HepG2 (cell line): ENCODE data around the gene LSM14B. TPM values are rescaled to one million over a fixed set of nuclear protein-coding genes. Genes with fewer than 3 reads are reported as not detected.

Experiments used
- ARNTL ChIP-seq: sonication (generic); formaldehyde crosslinking; IDR thresholded peaks from 2 replicates; pipeline ENCODE4 v1.4.0; 2020; ENCODE audit warnings: mild to moderate bottlenecking, missing genetic modification reagents
- ATF1 ChIP-seq: IDR thresholded peaks from 2 replicates; pipeline ENCODE4 v1.6.1; 2016; ENCODE audit warnings: mild to moderate bottlenecking, control low read depth
- FOXK1 ChIP-seq: sonication (generic); formaldehyde crosslinking; IDR thresholded peaks from 2 replicates; pipeline ENCODE4 v1.4.0; 2020; ENCODE audit warnings: low read depth, missing genetic modification reagents, borderline replicate concordance
- HNRNPK ChIP-seq: fragments of 200-400 bp; formaldehyde crosslinking; IDR thresholded peaks from 2 replicates; pipeline ENCODE4 v1.6.1; 2018; ENCODE audit warnings: low read length, low read depth, moderate library complexity, mild to moderate bottlenecking; ENCODE audit not compliant: poor library complexity, severe bottlenecking
- IRF2 ChIP-seq: IDR thresholded peaks from 2 replicates; pipeline ENCODE4 v1.6.1; 2018; ENCODE audit warnings: missing genetic modification reagents, missing compliant biosample characterization
- NAIF1 ChIP-seq: sonication (generic); formaldehyde crosslinking; IDR thresholded peaks from 2 replicates; pipeline ENCODE4 v1.5.0; 2020; ENCODE audit warnings: mild to moderate bottlenecking, missing genetic modification reagents, borderline replicate concordance
- REST ChIP-seq, 2 experiments: IDR thresholded peaks; 2 replicates each; pipeline ENCODE4 v1.6.1; 2011 to 2012; ENCODE audit warnings: low read length in 2 of 2, borderline replicate concordance in 1 of 2, low read depth in 1 of 2, mild to moderate bottlenecking in 1 of 2, moderate library complexity in 1 of 2
- SNAI1 ChIP-seq: sonication (generic); formaldehyde crosslinking; IDR thresholded peaks from 2 replicates; pipeline ENCODE4 v1.5.0; 2020; ENCODE audit warnings: mild to moderate bottlenecking, missing genetic modification reagents, borderline replicate concordance
- SPEN ChIP-seq: sonication (generic); formaldehyde crosslinking; IDR thresholded peaks from 2 replicates; pipeline ENCODE4 v1.5.1; 2020; ENCODE audit warnings: low read depth, mild to moderate bottlenecking, missing genetic modification reagents
- ZNF329 ChIP-seq: sonication (generic); formaldehyde crosslinking; IDR thresholded peaks from 2 replicates; pipeline ENCODE4 v1.9.0; 2021; ENCODE audit warnings: low read depth, mild to moderate bottlenecking, missing genetic modification reagents
- ZNF367 ChIP-seq: sonication (generic); formaldehyde crosslinking; IDR thresholded peaks from 2 replicates; pipeline ENCODE4 v1.4.0; 2020; ENCODE audit warnings: missing genetic modification reagents, borderline replicate concordance
- ZNF510 ChIP-seq: sonication (generic); formaldehyde crosslinking; IDR thresholded peaks from 2 replicates; pipeline ENCODE4 v1.4.0; 2020; ENCODE audit warnings: low read depth, mild to moderate bottlenecking, missing genetic modification reagents
- ZNF564 ChIP-seq: sonication (generic); formaldehyde crosslinking; IDR thresholded peaks from 2 replicates; pipeline ENCODE4 v1.8.1; 2023; ENCODE audit warnings: mild to moderate bottlenecking, missing genetic modification reagents
- ZNF740 ChIP-seq: sonication (generic); formaldehyde crosslinking; IDR thresholded peaks from 2 replicates; pipeline ENCODE4 v1.4.0; 2020; ENCODE audit warnings: missing genetic modification reagents
- ZNF83 ChIP-seq: sonication (generic); formaldehyde crosslinking; IDR thresholded peaks from 2 replicates; pipeline ENCODE4 v1.4.0; 2020; ENCODE audit warnings: missing genetic modification reagents, mild to moderate bottlenecking, borderline replicate concordance
- ZNF879 ChIP-seq: sonication (generic); formaldehyde crosslinking; IDR thresholded peaks from 2 replicates; pipeline ENCODE4 v1.8.1; 2023; ENCODE audit warnings: missing genetic modification reagents
- polyA plus RNA-seq, 8 experiments: library from polyadenylated mRNA; depleted of rRNA in 3 of 8; stranded (reverse) in 7 of 8; unstranded in 1 of 8; fragments of >200 nt; fragmentation: Illumina TruSeq in 4 of 8; extraction: Trizol in 4 of 8; gene quantifications; 2 replicates each; pipeline versions ENCODE4 v1.2.1 to v1.2.3, GENCODE V29; 2011 to 2016; ENCODE audit warnings: low read depth in 4 of 8, missing spikeins in 1 of 8, mixed read lengths in 1 of 8; ENCODE audit not compliant: insufficient read depth in 1 of 8
- total RNA-seq, 5 experiments: library from RNA; depleted of rRNA; stranded (reverse); fragments of >200 nt; fragmentation: Illumina TruSeq; extraction: Trizol; gene quantifications; 2 replicates each; pipeline ENCODE4 v1.2.3, GENCODE V29; 2016; ENCODE audit warnings: low read depth in 1 of 5
- TF ChIP-seq, protein P1 (sequence below): sonication (generic); formaldehyde crosslinking; IDR thresholded peaks from 2 replicates; pipeline ENCODE4 v1.4.0; 2020; ENCODE audit warnings: missing genetic modification reagents, borderline replicate concordance
- TF ChIP-seq, protein P2 (sequence below): sonication (generic); formaldehyde crosslinking; IDR thresholded peaks from 2 replicates; pipeline ENCODE4 v1.8.0; 2023; ENCODE audit warnings: mild to moderate bottlenecking, missing genetic modification reagents
- TF ChIP-seq, protein P3 (sequence below): sonication (generic); formaldehyde crosslinking; IDR thresholded peaks from 2 replicates; pipeline ENCODE4 v1.4.0; 2020; ENCODE audit warnings: low read depth, mild to moderate bottlenecking, missing genetic modification reagents

LSM14B gene
- total and polyA plus RNA-seq, 2 of the 13 experiments (the other 11 are each of a cell fraction or from before 2014, with no cell fraction given), result 43.3 to 79.2 TPM

GRCh38 chr20:62120990-62121775, 1.1 kb upstream of the LSM14B start (continued):
- no peak; the same call in 1 of the 2 replicates for TF ChIP-seq ZNF367 (CRISPR knock-in tag)
- no peak for TF ChIP-seq ATF1 (CRISPR knock-in tag)
- no peak for TF ChIP-seq ZNF329 (CRISPR knock-in tag)
- no peak for TF ChIP-seq HNRNPK
- TF ChIP-seq ZNF879 (CRISPR knock-in tag), result 0 out of 2 replicates have a peak, but pooled peaks have one; percentile 29
- TF ChIP-seq, protein P1, sequence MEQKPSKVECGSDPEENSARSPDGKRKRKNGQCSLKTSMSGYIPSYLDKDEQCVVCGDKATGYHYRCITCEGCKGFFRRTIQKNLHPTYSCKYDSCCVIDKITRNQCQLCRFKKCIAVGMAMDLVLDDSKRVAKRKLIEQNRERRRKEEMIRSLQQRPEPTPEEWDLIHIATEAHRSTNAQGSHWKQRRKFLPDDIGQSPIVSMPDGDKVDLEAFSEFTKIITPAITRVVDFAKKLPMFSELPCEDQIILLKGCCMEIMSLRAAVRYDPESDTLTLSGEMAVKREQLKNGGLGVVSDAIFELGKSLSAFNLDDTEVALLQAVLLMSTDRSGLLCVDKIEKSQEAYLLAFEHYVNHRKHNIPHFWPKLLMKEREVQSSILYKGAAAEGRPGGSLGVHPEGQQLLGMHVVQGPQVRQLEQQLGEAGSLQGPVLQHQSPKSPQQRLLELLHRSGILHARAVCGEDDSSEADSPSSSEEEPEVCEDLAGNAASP, result no peak; the same call in 1 of the 2 replicates
- TF ChIP-seq ARNTL (CRISPR knock-in tag), result peak; percentile 56; the same call in 1 of the 2 replicates
- TF ChIP-seq SPEN (CRISPR knock-in tag), result no peak; the same call in 1 of the 2 replicates
- peak; percentile 61; the same call in 1 of the 2 replicates for TF ChIP-seq IRF2
- peak; percentile 29; the same call in 1 of the 2 replicates for TF ChIP-seq FOXK1 (CRISPR knock-in tag)
- 0 out of 2 replicates have a peak, but pooled peaks have one; percentile 2 for TF ChIP-seq ZNF510 (CRISPR knock-in tag)
- TF ChIP-seq ZNF564, result peak; percentile 43; the same call in 1 of the 2 replicates
- TF ChIP-seq ZNF740, result no peak
- TF ChIP-seq, protein P2, sequence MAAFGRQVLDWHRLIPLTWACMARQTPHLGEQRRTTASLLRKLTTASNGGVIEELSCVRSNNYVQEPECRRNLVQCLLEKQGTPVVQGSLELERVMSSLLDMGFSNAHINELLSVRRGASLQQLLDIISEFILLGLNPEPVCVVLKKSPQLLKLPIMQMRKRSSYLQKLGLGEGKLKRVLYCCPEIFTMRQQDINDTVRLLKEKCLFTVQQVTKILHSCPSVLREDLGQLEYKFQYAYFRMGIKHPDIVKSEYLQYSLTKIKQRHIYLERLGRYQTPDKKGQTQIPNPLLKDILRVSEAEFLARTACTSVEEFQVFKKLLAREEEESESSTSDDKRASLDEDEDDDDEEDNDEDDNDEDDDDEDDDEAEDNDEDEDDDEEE (CRISPR knock-in tag), result 0 out of 2 replicates have a peak, but pooled peaks have one; percentile 27
- TF ChIP-seq REST (IDR thresholded peaks at IDR 0.05; ENCODE audit: borderline replicate concordance in 1 of 2, low read depth in 1 of 2, low read length in 2 of 2), result no peak
- peak; percentile 38; the same call in 1 of the 2 replicates for TF ChIP-seq SNAI1 (CRISPR knock-in tag)
- TF ChIP-seq ZNF83, result no peak
- TF ChIP-seq, protein P3, sequence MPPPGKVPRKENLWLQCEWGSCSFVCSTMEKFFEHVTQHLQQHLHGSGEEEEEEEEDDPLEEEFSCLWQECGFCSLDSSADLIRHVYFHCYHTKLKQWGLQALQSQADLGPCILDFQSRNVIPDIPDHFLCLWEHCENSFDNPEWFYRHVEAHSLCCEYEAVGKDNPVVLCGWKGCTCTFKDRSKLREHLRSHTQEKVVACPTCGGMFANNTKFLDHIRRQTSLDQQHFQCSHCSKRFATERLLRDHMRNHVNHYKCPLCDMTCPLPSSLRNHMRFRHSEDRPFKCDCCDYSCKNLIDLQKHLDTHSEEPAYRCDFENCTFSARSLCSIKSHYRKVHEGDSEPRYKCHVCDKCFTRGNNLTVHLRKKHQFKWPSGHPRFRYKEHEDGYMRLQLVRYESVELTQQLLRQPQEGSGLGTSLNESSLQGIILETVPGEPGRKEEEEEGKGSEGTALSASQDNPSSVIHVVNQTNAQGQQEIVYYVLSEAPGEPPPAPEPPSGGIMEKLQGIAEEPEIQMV (CRISPR knock-in tag), result no peak
- TF ChIP-seq NAIF1, result peak; percentile 85
